ENCODE data around the gene KNOP1. TPM values are rescaled to one million over a fixed set of nuclear protein-coding genes. Genes with fewer than 3 reads are reported as not detected.
A peak's percentile ranks its signal among the peaks of the same experiment; 100 is the strongest.

KNOP1 gene
- total and polyA plus RNA-seq, 2 of the 13 experiments (the other 11 are each of a cell fraction or from before 2014, with no cell fraction given): 21.2 to 57.5 TPM

GRCh38 chr16:19717741-19718623 lies at the start of gene KNOP1, which contains the start of gene IQCK (continued):
- TF ChIP-seq NAIF1 (CRISPR knock-in tag; IDR thresholded peaks at IDR 0.05; ENCODE audit: borderline replicate concordance) (peak; percentile 94), ATF2 (CRISPR knock-in tag; IDR thresholded peaks at IDR 0.05) (peak; percentile 74), POLR2G (IDR thresholded peaks at IDR 0.05; ENCODE audit: low read depth, low read length) (peak; percentile 95), ARNT2 (CRISPR knock-in tag; IDR thresholded peaks at IDR 0.05; ENCODE audit: low read depth) (peak; percentile 97), GMEB2 (CRISPR knock-in tag; IDR thresholded peaks at IDR 0.05; ENCODE audit: low read depth) (no peak; the same call in none of the 2 replicates), SMARCC2 (IDR thresholded peaks at IDR 0.05) (no peak), IKZF1 (IDR thresholded peaks at IDR 0.05) (no peak), ZNF317 (CRISPR knock-in tag; IDR thresholded peaks at IDR 0.05) (peak; percentile 89), TEAD2 (CRISPR knock-in tag; IDR thresholded peaks at IDR 0.05) (no peak), SUZ12 (IDR thresholded peaks at IDR 0.05; ENCODE audit: low read depth, low read length) (no peak), RXRB (CRISPR knock-in tag; IDR thresholded peaks at IDR 0.05; ENCODE audit: borderline replicate concordance) (peak; percentile 68; the same call in 1 of the 2 replicates), PHB2 (IDR thresholded peaks at IDR 0.05; ENCODE audit: partially characterized antibody) (no peak), ZNF512 (CRISPR knock-in tag; IDR thresholded peaks at IDR 0.05) (0 out of 2 replicates have a peak, but pooled peaks have one; percentile 81), PRPF4 (IDR thresholded peaks at IDR 0.05; ENCODE audit: low read depth, low read length, poor library complexity, severe bottlenecking) (no peak), KLF9 (CRISPR knock-in tag; IDR thresholded peaks at IDR 0.05; ENCODE audit: low read depth) (0 out of 2 replicates have a peak, but pooled peaks have one; percentile 53), CEBPB (IDR thresholded peaks at IDR 0.05; ENCODE audit: borderline replicate concordance, low read depth, low read length) (peak; percentile 48; the same call in 1 of the 2 replicates), PITX1 (CRISPR knock-in tag; IDR thresholded peaks at IDR 0.05) (peak; percentile 95), NFYB (CRISPR knock-in tag; IDR thresholded peaks at IDR 0.05) (peak; percentile 21; the same call in 1 of the 2 replicates)
- TF ChIP-seq, protein P1, sequence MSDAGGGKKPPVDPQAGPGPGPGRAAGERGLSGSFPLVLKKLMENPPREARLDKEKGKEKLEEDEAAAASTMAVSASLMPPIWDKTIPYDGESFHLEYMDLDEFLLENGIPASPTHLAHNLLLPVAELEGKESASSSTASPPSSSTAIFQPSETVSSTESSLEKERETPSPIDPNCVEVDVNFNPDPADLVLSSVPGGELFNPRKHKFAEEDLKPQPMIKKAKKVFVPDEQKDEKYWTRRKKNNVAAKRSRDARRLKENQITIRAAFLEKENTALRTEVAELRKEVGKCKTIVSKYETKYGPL (CRISPR knock-in tag; IDR thresholded peaks at IDR 0.05): peak; percentile 10; the same call in 1 of the 2 replicates
- TF ChIP-seq, protein P2, sequence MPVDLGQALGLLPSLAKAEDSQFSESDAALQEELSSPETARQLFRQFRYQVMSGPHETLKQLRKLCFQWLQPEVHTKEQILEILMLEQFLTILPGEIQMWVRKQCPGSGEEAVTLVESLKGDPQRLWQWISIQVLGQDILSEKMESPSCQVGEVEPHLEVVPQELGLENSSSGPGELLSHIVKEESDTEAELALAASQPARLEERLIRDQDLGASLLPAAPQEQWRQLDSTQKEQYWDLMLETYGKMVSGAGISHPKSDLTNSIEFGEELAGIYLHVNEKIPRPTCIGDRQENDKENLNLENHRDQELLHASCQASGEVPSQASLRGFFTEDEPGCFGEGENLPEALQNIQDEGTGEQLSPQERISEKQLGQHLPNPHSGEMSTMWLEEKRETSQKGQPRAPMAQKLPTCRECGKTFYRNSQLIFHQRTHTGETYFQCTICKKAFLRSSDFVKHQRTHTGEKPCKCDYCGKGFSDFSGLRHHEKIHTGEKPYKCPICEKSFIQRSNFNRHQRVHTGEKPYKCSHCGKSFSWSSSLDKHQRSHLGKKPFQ (CRISPR knock-in tag; IDR thresholded peaks at IDR 0.05; ENCODE audit: insufficient replicate concordance): no peak
- TF ChIP-seq, protein P3, sequence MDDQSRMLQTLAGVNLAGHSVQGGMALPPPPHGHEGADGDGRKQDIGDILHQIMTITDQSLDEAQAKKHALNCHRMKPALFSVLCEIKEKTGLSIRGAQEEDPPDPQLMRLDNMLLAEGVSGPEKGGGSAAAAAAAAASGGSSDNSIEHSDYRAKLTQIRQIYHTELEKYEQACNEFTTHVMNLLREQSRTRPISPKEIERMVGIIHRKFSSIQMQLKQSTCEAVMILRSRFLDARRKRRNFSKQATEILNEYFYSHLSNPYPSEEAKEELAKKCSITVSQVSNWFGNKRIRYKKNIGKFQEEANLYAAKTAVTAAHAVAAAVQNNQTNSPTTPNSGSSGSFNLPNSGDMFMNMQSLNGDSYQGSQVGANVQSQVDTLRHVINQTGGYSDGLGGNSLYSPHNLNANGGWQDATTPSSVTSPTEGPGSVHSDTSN (CRISPR knock-in tag; IDR thresholded peaks at IDR 0.05; ENCODE audit: borderline replicate concordance): peak; percentile 59; the same call in 1 of the 2 replicates

All from HepG2 (cell line).